Sigmoid colon (tissue), 7 donors: ENCODE data around the gene COQ10A. TPM values are rescaled to one million over a fixed set of nuclear protein-coding genes. Genes with fewer than 3 reads are reported as not detected.
A peak's percentile ranks its signal among the peaks of the same experiment; 100 is the strongest.
"Not testable (repeated sequence)": the region's sequence is repeated elsewhere in the genome, so short reads cannot be mapped to it uniquely, and the experiment has no call there.

Experiments used
- DNase-seq: peaks from one replicate; pipeline ENCODE4 v3.0.0-alpha.2; 2019
- H3K27ac ChIP-seq, 4 donors: fragments of 200-600 bp; sonication (generic); one replicate each; pipeline ENCODE4 v1.5.1; 2016 to 2019; ENCODE audit warnings: mild to moderate bottlenecking in 1 of 4
- H3K27me3 ChIP-seq, 3 donors: fragments of 200-600 bp; sonication (generic); one replicate each; pipeline ENCODE4 v1.5.1; 2019; ENCODE audit warnings: mild to moderate bottlenecking in 1 of 3
- H3K36me3 ChIP-seq, 4 donors: fragments of 200-600 bp; sonication (generic); one replicate each; pipeline ENCODE4 v1.5.1; 2016 to 2019
- H3K4me1 ChIP-seq, 4 donors: fragments of 200-600 bp; sonication (generic); one replicate each; pipeline ENCODE4 v1.5.1; 2017 to 2019
- H3K4me3 ChIP-seq, 4 donors: fragments of 200-600 bp; sonication (generic); one replicate each; pipeline ENCODE4 v1.5.1; 2017 to 2019; ENCODE audit warnings: mild to moderate bottlenecking in 2 of 4, moderate library complexity in 1 of 4
- H3K9me3 ChIP-seq, 4 donors: fragments of 200-600 bp in 3 of 4; sonication (generic) in 3 of 4; one replicate each; pipeline versions ENCODE4 v1.5.1 to v1.6.1; 2013 to 2019
- CTCF ChIP-seq, 4 experiments: fragments of 450-650 bp in 3 of 4; fragments of 200-600 bp in 1 of 4; IDR thresholded peaks; one replicate each; pipeline ENCODE4 v1.5.1; 2016 to 2019; ENCODE audit warnings: antibody characterized with exemption in 4 of 4, mild to moderate bottlenecking in 3 of 4, moderate library complexity in 2 of 4
- EP300 ChIP-seq, 4 donors: sonication (generic); formaldehyde crosslinking; IDR thresholded peaks; one replicate each; pipeline ENCODE4 v1.6.1; 2017; ENCODE audit warnings: antibody characterized with exemption in 4 of 4
- POLR2A ChIP-seq, 2 donors: fragments of 450-650 bp; IDR thresholded peaks; one replicate each; pipeline ENCODE4 v1.6.1; 2016; ENCODE audit warnings: antibody characterized with exemption in 2 of 2, mild to moderate bottlenecking in 2 of 2, moderate library complexity in 2 of 2
- POLR2AphosphoS5 ChIP-seq, 4 donors: sonication (generic); formaldehyde crosslinking; IDR thresholded peaks; one replicate each; pipeline ENCODE4 v1.6.1; 2017; ENCODE audit warnings: antibody characterized with exemption in 4 of 4
- WGBS, 2 donors: extraction: QIAGEN DNeasy Blood & Tissue Kit; methylation state at CpG; one replicate each; pipeline ENCODE4 v1.1.7; 2013; 5-methylcytosine and 5-hydroxymethylcytosine counted together
- intact Hi-C: fragments of 100-400 bp; cut with DNase I; formaldehyde crosslinking; loops from one replicate; pipeline ENCODE4 v1.15.1; 2023
- polyA plus RNA-seq, 3 donors: library from polyadenylated mRNA; stranded (reverse); fragments of 200-250 nt; gene quantifications; one replicate each; pipeline ENCODE4 v1.2.3, GENCODE V29; 2013
- total RNA-seq, 4 donors: library from RNA; depleted of rRNA; stranded (reverse); fragments of >200 nt; gene quantifications; one replicate each; pipeline ENCODE4 v1.1.0, GENCODE V29; 2016
- donor health status: healthy with polysubstance abuse.
- donor health status: Bipolar disorder and iron deficiency.
- donor health status: healthy.

COQ10A gene
- total and polyA plus RNA-seq, 7 donors = 2.4 to 25.0 (median 11.8) TPM

GRCh38 chr12:56258820-56259183, 7.9 kb upstream of the COQ10A start:
- intact Hi-C loops = loop anchor here (2.0 to 5.0 kb wide), 2 partner anchors 42 to 67 kb away; partner anchors contain the start of gene CS
- peaks cover 0 to 28% (median 26%) of the 10 kb centered on the region in 4 donors for H3K4me1 ChIP-seq

GRCh38 chr12:56260380-56260779, 6.4 kb upstream of the COQ10A start:
- Histone ChIP-seq H3K4me3 (no peak overlapping the region), H3K36me3 (peaks cover 0 to 10% (median 6%) of the 10 kb centered on the region in 4 donors), H3K27ac (no peak overlapping the region), H3K9me3 (no peaks in the 10 kb centered on the region), H3K4me1 (peaks cover 0 to 28% (median 26%) of the 10 kb centered on the region in 4 donors), H3K27me3 (no peaks in the 10 kb centered on the region)
- no peak for TF ChIP-seq EP300 (IDR thresholded peaks at IDR 0.05)
- no peak for TF ChIP-seq CTCF (IDR thresholded peaks at IDR 0.05)
- no peak for DNase-seq
- WGBS, 2 donors = 92 to 94% methylated on average over 8 of the region's 8 CpGs
- intact Hi-C loops = no loop called here

More at GRCh38 chr12:56258820-56259183, 7.9 kb upstream of the COQ10A start:
- 13 to 22% methylated on average over 9 of the region's 9 CpGs for WGBS, 2 donors
- H3K36me3 ChIP-seq = peaks cover 0 to 26% (median 19%) of the 10 kb centered on the region in 4 donors
- H3K27me3 ChIP-seq = no peaks in the 10 kb centered on the region
- TF ChIP-seq POLR2AphosphoS5 (IDR thresholded peaks at IDR 0.05) (no peak), CTCF (IDR thresholded peaks at IDR 0.05) (no peak), POLR2A (IDR thresholded peaks at IDR 0.05) (no peak), EP300 (IDR thresholded peaks at IDR 0.05) (no peak)
- peak overlapping the region; percentile 80 to 86 (median 82) for H3K4me3 ChIP-seq
- DNase-seq = no peak
- H3K27ac ChIP-seq = peak overlapping the region; percentile 90 to 96 (median 92)
- no peaks in the 10 kb centered on the region for H3K9me3 ChIP-seq

- Histone ChIP-seq H3K36me3 (peaks cover 0 to 5% (median 1%) of the 10 kb centered on the region in 4 donors), H3K4me1 (peaks cover 0 to 29% (median 26%) of the 10 kb centered on the region in 4 donors), H3K27ac (no peak overlapping the region), H3K27me3 (no peaks in the 10 kb centered on the region), H3K9me3 (no peaks in the 10 kb centered on the region), H3K4me3 (no peak overlapping the region)
- 92 to 95% methylated on average over 3 of the region's 3 CpGs for WGBS, 2 donors
- intact Hi-C loops = no loop called here
- no peak for TF ChIP-seq EP300 (IDR thresholded peaks at IDR 0.05)
- TF ChIP-seq CTCF (IDR thresholded peaks at IDR 0.05) = no peak
- TF ChIP-seq POLR2A (IDR thresholded peaks at IDR 0.05) = no peak
- no peak for TF ChIP-seq POLR2AphosphoS5 (IDR thresholded peaks at IDR 0.05)
- DNase-seq = no peak
These were observed 5.8 kb upstream of the COQ10A start for GRCh38 chr12:56260921-56261320.

- DNase-seq = no peak
- Histone ChIP-seq H3K27me3 (no peaks in the 10 kb centered on the region), H3K27ac (no peak overlapping the region), H3K36me3 (no peaks in the 10 kb centered on the region), H3K4me1 (peaks cover 0 to 28% (median 26%) of the 10 kb centered on the region in 4 donors), H3K9me3 (no peaks in the 10 kb centered on the region), H3K4me3 (no peak overlapping the region)
- 78 to 87% methylated on average over 5 of the region's 5 CpGs for WGBS, 2 donors
- intact Hi-C loops = no loop called here
- TF ChIP-seq POLR2AphosphoS5 (IDR thresholded peaks at IDR 0.05) (no peak), POLR2A (IDR thresholded peaks at IDR 0.05) (no peak), EP300 (IDR thresholded peaks at IDR 0.05) (no peak), CTCF (IDR thresholded peaks at IDR 0.05) (no peak)
These were observed 5.1 kb upstream of the COQ10A start for GRCh38 chr12:56261503-56262232.

DNA sequence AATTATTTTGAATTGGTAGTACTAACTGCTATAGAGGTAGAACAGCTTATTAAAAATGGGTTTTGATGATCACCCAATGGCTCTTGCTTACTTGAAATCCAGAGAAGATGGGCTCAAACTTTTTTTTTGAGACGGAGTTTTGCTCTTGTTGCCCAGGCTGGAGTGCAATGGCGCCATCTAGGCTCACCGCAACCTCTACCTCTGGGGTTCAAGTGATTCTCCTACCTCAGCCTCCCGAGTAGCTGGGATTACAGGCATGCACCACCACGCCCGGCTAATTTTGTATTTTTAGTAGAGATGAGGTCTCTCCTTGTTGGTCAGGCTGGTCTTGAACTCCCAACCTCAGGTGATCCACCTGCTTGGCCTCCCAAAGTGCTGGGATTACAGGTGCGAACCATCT, 3.8 kb upstream of the COQ10A start:
- peaks cover 0 to 26% (median 25%) of the 10 kb centered on the region in 4 donors for H3K4me1 ChIP-seq
- H3K36me3 ChIP-seq, H3K4me3 ChIP-seq, intact Hi-C loops, H3K27me3 ChIP-seq, DNase-seq, H3K9me3 ChIP-seq, H3K27ac ChIP-seq: not testable (repeated sequence)
- 88 to 95% methylated on average over 7 of the region's 7 CpGs for WGBS, 2 donors

- not testable (repeated sequence) for H3K27me3 ChIP-seq, H3K9me3 ChIP-seq, DNase-seq
- intact Hi-C loops = loop anchor here (2.0 kb wide), 1 partner anchor 35 kb away; the partner anchor contains the start of gene CS
- Histone ChIP-seq H3K27ac (peak overlapping the region; percentile 95 to 97 (median 96)), H3K4me1 (peaks cover 0 to 19% (median 18%) of the 10 kb centered on the region in 4 donors), H3K36me3 (peaks cover 0 to 13% (median 3%) of the 10 kb centered on the region in 4 donors), H3K4me3 (peak overlapping the region; percentile 59 to 73 (median 70))
- 46 to 57% methylated on average over 16 of the region's 16 CpGs for WGBS, 2 donors
These were observed 562 bp upstream of the COQ10A start for GRCh38 chr12:56266068-56266692.
